Nephron (organoid): ENCODE results near the gene RAPSN.

Source experiments
- H3K27ac Mint-ChIP-seq, 3 experiments: 2 replicates each; pipeline ENCODE4 v1.8.0; 2020; ENCODE audit warnings: mixed read lengths in 3 of 3, mild to moderate bottlenecking in 2 of 3, moderate library complexity in 1 of 3
- H3K27me3 Mint-ChIP-seq: 2 replicates; pipeline ENCODE4 v1.8.0; 2021; ENCODE audit warnings: low read depth, mild to moderate bottlenecking, moderate library complexity, mixed read lengths
- H3K36me3 Mint-ChIP-seq: 2 replicates; pipeline ENCODE4 v1.8.0; 2020; ENCODE audit warnings: low read depth, mixed read lengths
- H3K4me1 Mint-ChIP-seq: 2 replicates; pipeline ENCODE4 v1.8.0; 2020; ENCODE audit warnings: mixed read lengths
- H3K4me3 Mint-ChIP-seq, 3 experiments: 2 replicates each; pipeline ENCODE4 v1.8.0; 2020; ENCODE audit warnings: mild to moderate bottlenecking in 3 of 3, mixed read lengths in 3 of 3, moderate library complexity in 2 of 3
- H3K9me3 Mint-ChIP-seq: 2 replicates; pipeline ENCODE4 v1.8.0; 2020; ENCODE audit warnings: mixed read lengths
- TF ChIP-seq, protein P1 (sequence below), 3 experiments: fragments of 200-600 bp; sonication (generic); IDR thresholded peaks; one replicate each; pipeline ENCODE4 v1.5.0; 2021; ENCODE audit warnings: antibody characterized with exemption in 3 of 3; ENCODE audit not compliant: unreplicated experiment in 3 of 3

The RAPSN gene

DNA sequence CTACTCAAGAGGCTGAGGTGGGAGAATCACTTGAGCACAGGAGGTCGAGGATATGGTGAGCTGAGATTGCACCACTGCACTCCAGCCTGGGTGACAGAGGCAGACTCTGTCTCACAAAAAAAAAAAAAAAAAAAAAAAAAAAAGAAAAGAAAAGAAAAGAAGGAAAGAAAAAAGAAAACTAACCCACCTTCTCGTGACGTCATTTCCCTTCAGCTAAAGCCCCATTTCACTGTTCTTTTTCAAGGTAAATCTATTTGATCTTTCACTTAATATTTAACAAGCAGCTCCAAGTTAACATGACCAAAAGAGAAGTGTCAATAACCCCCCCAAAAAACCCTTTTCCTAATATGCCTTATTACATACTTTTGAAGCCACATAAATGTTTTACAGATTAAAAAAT, 5.1 kb downstream of the RAPSN start:
- H3K36me3 Mint-ChIP-seq: no peaks in the 10 kb centered on the region
- no peaks in the 10 kb centered on the region for H3K9me3 Mint-ChIP-seq
- peaks cover 4% of the 10 kb centered on the region for H3K27me3 Mint-ChIP-seq
- H3K4me3 Mint-ChIP-seq: no peak overlapping the region
- H3K27ac Mint-ChIP-seq: peak overlapping the region in 1 of 3 experiments; percentile 9
- TF ChIP-seq, protein P1, sequence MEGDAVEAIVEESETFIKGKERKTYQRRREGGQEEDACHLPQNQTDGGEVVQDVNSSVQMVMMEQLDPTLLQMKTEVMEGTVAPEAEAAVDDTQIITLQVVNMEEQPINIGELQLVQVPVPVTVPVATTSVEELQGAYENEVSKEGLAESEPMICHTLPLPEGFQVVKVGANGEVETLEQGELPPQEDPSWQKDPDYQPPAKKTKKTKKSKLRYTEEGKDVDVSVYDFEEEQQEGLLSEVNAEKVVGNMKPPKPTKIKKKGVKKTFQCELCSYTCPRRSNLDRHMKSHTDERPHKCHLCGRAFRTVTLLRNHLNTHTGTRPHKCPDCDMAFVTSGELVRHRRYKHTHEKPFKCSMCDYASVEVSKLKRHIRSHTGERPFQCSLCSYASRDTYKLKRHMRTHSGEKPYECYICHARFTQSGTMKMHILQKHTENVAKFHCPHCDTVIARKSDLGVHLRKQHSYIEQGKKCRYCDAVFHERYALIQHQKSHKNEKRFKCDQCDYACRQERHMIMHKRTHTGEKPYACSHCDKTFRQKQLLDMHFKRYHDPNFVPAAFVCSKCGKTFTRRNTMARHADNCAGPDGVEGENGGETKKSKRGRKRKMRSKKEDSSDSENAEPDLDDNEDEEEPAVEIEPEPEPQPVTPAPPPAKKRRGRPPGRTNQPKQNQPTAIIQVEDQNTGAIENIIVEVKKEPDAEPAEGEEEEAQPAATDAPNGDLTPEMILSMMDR (IDR thresholded peaks at IDR 0.05; ENCODE audit: unreplicated experiment in 3 of 3): no peak
- peaks cover 19% of the 10 kb centered on the region for H3K4me1 Mint-ChIP-seq

DNA sequence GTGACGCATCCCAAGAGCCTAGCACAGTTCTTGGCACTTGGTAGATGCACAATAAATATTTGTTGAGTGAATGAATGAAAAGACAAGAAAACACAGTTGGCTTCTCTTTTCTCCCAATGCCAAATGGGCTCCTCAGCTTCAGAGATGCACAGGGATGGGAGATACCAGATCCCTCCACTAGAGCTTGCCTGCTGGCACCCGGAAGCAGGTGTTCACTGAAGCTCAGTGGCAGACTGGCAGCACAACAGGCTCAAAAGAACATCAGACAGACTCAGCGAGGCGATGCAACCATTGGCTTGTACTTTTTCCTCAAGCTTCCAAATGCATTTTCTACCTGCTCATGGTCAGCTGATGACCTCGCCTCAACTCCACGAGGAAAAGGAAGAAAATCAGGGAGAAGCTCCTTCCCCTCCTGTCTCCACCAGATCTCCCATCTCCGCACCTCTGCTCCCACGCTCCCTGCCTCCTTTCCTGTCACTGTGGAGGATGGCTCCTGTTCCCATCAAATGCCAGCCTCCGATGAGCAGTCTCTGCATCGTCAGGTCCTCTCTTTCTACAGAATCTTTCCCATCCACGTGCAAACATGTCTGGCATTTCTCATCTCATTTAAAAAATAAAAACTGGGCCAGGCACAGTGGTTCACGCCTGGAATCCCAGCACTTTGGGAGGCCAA, 5.8 kb downstream of the RAPSN start:
- TF ChIP-seq, protein P1 (IDR thresholded peaks at IDR 0.05; ENCODE audit: unreplicated experiment in 3 of 3): peak in 1 of 3 experiments; percentile 11
- Mint-ChIP-seq H3K9me3 (no peaks in the 10 kb centered on the region), H3K4me1 (peaks cover 19% of the 10 kb centered on the region), H3K4me3 (no peak overlapping the region), H3K27me3 (peaks cover 4% of the 10 kb centered on the region), H3K36me3 (no peaks in the 10 kb centered on the region), H3K27ac (peak overlapping the region in 1 of 3 experiments; percentile 9)

DNA sequence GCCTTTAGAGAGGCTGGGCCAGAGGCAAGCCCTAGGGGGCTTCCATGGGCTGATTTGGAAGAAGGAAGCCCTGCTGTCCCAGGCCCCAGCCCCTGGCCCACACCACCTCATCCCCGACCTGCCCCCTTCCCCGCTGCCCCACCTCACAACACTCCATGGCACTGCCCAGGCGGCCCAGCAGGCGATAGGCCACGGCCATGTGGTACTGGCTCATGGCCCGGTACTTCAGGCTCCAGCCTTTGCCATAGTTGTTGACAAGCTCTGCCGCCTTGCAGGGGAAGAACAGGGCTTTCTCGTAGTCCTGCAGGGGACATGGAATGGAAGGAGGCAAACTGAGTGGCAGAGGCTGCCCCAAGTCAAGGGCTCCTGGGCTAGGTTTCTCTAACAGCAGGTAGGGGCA, 6.4 kb downstream of the RAPSN start:
- no peak overlapping the region for H3K4me3 Mint-ChIP-seq
- no peaks in the 10 kb centered on the region for H3K36me3 Mint-ChIP-seq
- H3K27ac Mint-ChIP-seq: no peak overlapping the region
- no peaks in the 10 kb centered on the region for H3K9me3 Mint-ChIP-seq
- peaks cover 19% of the 10 kb centered on the region for H3K4me1 Mint-ChIP-seq
- peaks cover 4% of the 10 kb centered on the region for H3K27me3 Mint-ChIP-seq
- TF ChIP-seq, protein P1 (IDR thresholded peaks at IDR 0.05; ENCODE audit: unreplicated experiment in 3 of 3): no peak

DNA sequence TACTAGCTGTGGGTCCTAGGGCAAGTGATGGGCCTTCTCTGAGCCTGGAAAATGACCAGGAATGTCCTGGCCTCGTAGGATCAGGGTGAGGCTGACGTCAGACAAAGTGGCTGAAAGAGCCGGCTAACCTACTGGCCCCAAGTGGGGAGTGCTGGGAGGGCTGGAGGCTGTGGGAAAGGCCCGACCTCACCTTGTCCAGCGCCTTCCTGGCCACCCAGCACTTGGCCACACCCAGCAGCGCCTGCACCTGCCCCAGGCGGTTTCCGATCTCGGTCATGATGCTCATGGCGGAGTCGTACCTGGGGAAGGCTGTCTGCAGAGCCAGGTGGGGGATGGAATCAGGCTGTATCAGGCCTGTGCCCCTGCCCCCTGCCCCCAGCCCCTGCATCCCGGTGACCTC, 7.5 kb downstream of the RAPSN start:
- Mint-ChIP-seq H3K9me3 (no peaks in the 10 kb centered on the region), H3K4me1 (peaks cover 10% of the 10 kb centered on the region), H3K36me3 (no peaks in the 10 kb centered on the region), H3K27ac (no peak overlapping the region), H3K4me3 (no peak overlapping the region), H3K27me3 (peaks cover 4% of the 10 kb centered on the region)
- TF ChIP-seq, protein P1 (IDR thresholded peaks at IDR 0.05; ENCODE audit: unreplicated experiment in 3 of 3): no peak

DNA sequence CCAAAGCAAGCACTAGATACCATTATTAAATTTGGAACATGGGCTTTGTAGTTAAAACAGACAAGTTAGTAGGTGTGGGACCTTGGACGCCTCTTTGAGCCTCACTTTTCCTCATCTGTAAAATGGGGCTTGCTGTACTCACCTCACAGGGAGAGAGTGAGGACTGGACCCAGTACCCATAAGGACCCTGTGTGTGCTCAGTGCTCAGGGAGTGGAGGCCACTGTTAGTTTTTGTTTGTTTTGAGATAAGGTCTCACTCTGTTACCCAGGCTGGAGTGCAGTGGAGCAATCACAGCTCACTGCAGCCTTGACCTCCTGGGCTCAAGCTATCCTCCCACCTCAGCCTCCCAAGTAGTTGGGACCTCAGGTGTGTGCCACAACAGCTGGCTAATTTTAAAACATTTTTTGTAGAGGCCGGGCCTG, 8.9 kb downstream of the RAPSN start:
- no peaks in the 10 kb centered on the region for H3K9me3 Mint-ChIP-seq
- no peak overlapping the region for H3K27ac Mint-ChIP-seq
- H3K36me3 Mint-ChIP-seq: no peaks in the 10 kb centered on the region
- H3K4me3 Mint-ChIP-seq: no peak overlapping the region
- peaks cover 4% of the 10 kb centered on the region for H3K27me3 Mint-ChIP-seq
- peaks cover 10% of the 10 kb centered on the region for H3K4me1 Mint-ChIP-seq
- TF ChIP-seq, protein P1 (IDR thresholded peaks at IDR 0.05; ENCODE audit: unreplicated experiment in 3 of 3): no peak

DNA sequence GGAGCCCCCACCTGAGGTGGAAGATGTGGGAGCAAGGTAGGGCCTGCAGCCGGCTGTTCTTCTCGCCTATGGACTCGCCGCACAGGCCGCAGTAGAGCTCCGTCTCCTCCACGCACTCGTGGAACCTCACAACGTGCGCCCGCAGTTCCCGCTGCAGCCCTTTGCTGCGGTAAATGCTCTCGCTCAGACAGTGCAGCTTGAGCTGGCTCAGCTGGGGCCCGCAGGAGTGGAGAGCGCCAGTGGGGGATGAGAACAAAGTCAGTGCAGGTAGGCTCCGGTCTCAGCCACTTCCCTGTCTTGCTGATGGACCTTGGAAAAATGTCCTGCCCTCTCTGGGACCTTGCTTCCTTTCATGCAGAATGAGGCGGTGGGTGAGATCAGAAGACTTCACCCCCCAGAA, 10.2 kb downstream of the RAPSN start:
- H3K4me3 Mint-ChIP-seq: no peak overlapping the region
- peaks cover 18% of the 10 kb centered on the region for H3K4me1 Mint-ChIP-seq
- no peaks in the 10 kb centered on the region for H3K36me3 Mint-ChIP-seq
- no peaks in the 10 kb centered on the region for H3K9me3 Mint-ChIP-seq
- TF ChIP-seq, protein P1 (IDR thresholded peaks at IDR 0.05; ENCODE audit: unreplicated experiment in 3 of 3): no peak
- H3K27me3 Mint-ChIP-seq: peaks cover 4% of the 10 kb centered on the region
- H3K27ac Mint-ChIP-seq: no peak overlapping the region
